ENCODE measurements around the gene TTC7B.

The TTC7B gene

DNA sequence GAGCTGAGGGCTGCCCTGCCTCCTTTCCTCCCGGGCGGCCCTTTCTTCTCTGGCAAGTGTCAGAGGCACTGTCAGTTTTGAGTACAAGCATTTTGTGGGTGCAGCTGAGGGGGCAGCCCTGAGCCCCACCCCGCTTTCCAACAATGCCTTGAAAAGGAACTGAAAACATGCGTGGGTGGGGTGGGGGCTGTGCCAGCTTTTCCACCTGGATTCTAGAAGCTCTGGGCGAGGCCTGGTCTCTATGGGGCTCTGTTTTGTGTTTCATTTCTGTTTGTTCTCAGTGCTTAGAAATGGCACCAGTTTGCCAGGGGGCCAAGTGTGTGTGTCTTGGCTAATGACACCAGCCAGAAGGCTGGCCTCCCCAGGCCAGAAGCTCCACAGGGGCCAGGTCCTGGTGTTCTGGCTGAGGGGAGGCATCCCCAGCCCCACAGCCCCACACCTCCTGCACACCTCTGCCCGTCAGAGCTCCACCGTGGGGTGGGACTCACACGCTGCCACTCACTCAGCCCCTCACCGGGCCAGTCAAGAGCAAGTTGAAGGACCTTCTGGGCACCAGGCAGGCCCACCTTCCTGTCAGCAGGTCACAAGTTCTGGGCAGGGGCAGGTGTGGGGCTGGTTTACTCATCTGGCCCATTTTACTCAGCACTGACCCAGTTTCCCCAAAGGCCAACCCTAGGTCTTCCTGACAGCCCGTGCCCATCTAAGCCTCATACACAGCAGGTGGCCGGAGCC lies 264.3 kb downstream of the TTC7B start:
- Mint-ChIP-seq H3K27ac (no peak overlapping the region), H3K4me3 (no peak overlapping the region), H3K36me3 (ENCODE audit: low read depth) (no peaks in the 10 kb centered on the region), H3K9me3 (no peaks in the 10 kb centered on the region), H3K4me1 (ENCODE audit: low read depth) (no peaks in the 10 kb centered on the region), H3K27me3 (no peaks in the 10 kb centered on the region)
- no peak for DNase-seq

GRCh38 chr14:90551070-90551704 lies 265.0 kb downstream of the TTC7B start:
- Mint-ChIP-seq H3K36me3 (ENCODE audit: low read depth) (no peaks in the 10 kb centered on the region), H3K9me3 (no peaks in the 10 kb centered on the region), H3K4me3 (no peak overlapping the region), H3K27me3 (no peaks in the 10 kb centered on the region), H3K27ac (no peak overlapping the region), H3K4me1 (ENCODE audit: low read depth) (no peaks in the 10 kb centered on the region)
- DNase-seq = no peak

GRCh38 chr14:90549794-90550641 lies 266.2 kb downstream of the TTC7B start:
- Mint-ChIP-seq H3K27me3 (no peaks in the 10 kb centered on the region), H3K36me3 (ENCODE audit: low read depth) (no peaks in the 10 kb centered on the region), H3K4me1 (ENCODE audit: low read depth) (no peaks in the 10 kb centered on the region), H3K4me3 (no peak overlapping the region), H3K9me3 (no peaks in the 10 kb centered on the region), H3K27ac (no peak overlapping the region)
- DNase-seq = no peak

DNA sequence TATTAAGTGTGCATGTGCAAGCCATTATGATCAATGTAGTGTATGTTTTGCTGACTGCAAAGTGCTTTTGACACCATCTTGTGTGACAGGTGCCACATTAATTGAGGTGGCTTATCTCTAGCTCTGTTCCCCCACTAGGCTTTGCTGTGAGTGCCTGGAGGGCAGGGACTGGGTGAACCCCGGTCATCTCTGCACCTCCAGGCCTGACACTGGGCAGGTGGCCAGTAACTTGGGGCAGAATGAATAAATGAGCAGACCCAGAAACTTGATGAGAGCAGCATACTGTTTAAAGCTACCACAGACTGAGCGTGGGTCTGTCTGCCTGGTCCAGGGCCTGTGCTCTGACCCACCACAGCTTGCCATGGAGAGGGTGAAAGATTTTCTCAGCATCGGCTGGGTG lies 267.8 kb downstream of the TTC7B start:
- Mint-ChIP-seq H3K36me3 (ENCODE audit: low read depth) (no peaks in the 10 kb centered on the region), H3K4me3 (no peak overlapping the region), H3K27ac (no peak overlapping the region), H3K9me3 (no peaks in the 10 kb centered on the region), H3K4me1 (ENCODE audit: low read depth) (no peaks in the 10 kb centered on the region), H3K27me3 (no peaks in the 10 kb centered on the region)
- no peak for DNase-seq

DNA sequence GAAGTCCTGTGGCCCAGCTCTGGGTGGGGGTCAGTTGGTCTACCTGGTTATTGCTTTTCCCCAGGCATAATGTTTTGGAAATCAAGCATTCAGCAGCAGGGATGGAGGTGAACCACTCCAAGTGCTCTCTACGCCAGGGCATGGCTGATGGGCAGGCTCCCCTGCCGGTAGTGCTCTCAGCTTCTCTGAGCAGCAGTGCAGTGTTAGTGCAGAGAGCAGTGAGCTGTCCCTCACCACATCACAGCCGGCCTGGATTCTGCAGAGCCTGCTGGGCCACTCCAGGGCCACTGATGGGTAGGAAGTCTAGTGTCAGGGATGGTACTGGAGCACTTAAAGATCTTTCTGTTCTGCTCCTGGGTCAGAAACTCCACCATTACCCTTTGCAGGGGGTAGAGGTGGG lies 268.3 kb downstream of the TTC7B start:
- Mint-ChIP-seq H3K4me1 (ENCODE audit: low read depth) (no peaks in the 10 kb centered on the region), H3K27me3 (no peaks in the 10 kb centered on the region), H3K36me3 (ENCODE audit: low read depth) (no peaks in the 10 kb centered on the region), H3K4me3 (no peak overlapping the region), H3K27ac (no peak overlapping the region), H3K9me3 (no peaks in the 10 kb centered on the region)
- DNase-seq = no peak

DNA sequence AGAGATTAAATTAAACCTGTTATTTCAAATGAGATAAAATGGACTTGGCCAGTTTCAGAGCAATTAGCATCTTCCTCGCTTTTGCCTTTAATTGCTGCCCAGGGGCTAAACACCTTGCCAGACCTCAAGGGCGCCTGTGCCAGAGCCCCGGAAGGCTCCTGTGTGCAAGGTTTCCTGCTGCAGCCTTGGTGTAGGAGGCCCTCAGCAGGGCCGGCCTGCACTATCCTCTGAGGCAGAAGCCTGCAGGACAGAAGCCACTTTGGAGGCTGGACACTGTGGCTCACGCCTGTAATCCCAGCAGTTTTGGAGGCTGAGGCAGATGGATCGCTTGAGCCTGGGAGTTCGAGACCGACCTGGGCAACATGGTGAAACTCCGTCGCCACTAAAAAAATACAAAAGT lies 269.0 kb downstream of the TTC7B start:
- DNase-seq = no peak
- Mint-ChIP-seq H3K9me3 (no peaks in the 10 kb centered on the region), H3K4me3 (no peak overlapping the region), H3K36me3 (ENCODE audit: low read depth) (no peaks in the 10 kb centered on the region), H3K27ac (no peak overlapping the region), H3K27me3 (no peaks in the 10 kb centered on the region), H3K4me1 (ENCODE audit: low read depth) (no peaks in the 10 kb centered on the region)

DNA sequence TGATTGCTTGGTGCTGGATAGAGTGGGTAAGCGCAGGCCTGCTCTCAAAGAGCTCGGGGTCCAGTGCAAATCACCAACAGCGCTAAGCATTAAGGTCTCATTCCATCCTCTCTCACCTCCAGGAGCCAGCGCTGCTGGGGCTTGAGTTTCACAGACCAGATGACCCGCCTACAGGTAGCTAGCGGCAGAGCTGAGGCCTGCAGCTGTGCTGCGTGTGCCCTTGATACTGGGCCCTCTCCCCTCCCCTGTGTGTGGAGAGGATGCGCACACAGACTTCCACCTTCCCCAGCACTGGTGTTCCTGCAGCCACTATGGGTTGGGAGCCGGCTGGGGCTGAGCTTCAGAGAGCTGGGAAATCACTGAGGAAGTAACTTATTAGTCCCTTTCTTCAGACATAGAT lies 269.5 kb downstream of the TTC7B start:
- Mint-ChIP-seq H3K4me3 (no peak overlapping the region), H3K27me3 (no peaks in the 10 kb centered on the region), H3K27ac (no peak overlapping the region)

GRCh38 chr14:90545966-90546751 lies 270.1 kb downstream of the TTC7B start:
- Mint-ChIP-seq H3K27ac (no peak overlapping the region), H3K4me1 (ENCODE audit: low read depth) (no peaks in the 10 kb centered on the region), H3K36me3 (ENCODE audit: low read depth) (no peaks in the 10 kb centered on the region), H3K9me3 (no peaks in the 10 kb centered on the region), H3K4me3 (no peak overlapping the region), H3K27me3 (no peaks in the 10 kb centered on the region)
- no peak for DNase-seq

More for the DNA sequence above, 269.5 kb downstream of the TTC7B start:
- Mint-ChIP-seq H3K36me3 (ENCODE audit: low read depth) (no peaks in the 10 kb centered on the region), H3K9me3 (no peaks in the 10 kb centered on the region), H3K4me1 (ENCODE audit: low read depth) (no peaks in the 10 kb centered on the region)
- DNase-seq = no peak

DNA sequence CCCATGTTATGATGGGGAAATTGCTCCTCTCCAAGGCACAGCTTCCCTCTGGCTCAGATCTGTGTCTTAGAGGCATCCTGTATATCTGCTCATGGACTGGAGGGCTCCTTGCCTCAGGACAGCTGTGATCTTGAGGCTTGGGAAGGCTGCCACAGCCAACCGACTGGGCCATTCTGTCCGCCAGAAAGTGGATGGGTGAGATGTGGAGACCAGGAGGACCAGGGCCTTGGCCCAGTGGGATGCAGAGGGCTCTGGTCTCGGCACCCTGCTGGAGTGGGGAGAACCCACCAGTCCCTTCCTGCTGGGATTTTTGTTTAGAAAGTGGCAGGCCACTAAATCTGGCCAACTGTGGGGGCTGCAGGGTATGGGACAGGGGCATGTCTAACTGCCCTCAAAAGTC lies 270.8 kb downstream of the TTC7B start:
- Mint-ChIP-seq H3K9me3 (no peaks in the 10 kb centered on the region), H3K4me3 (no peak overlapping the region), H3K4me1 (ENCODE audit: low read depth) (no peaks in the 10 kb centered on the region), H3K27me3 (no peaks in the 10 kb centered on the region), H3K27ac (no peak overlapping the region), H3K36me3 (ENCODE audit: low read depth) (no peaks in the 10 kb centered on the region)
- DNase-seq = no peak

- H3K4me1 Mint-ChIP-seq (ENCODE audit: low read depth) = no peaks in the 10 kb centered on the region
- H3K27ac Mint-ChIP-seq = no peak overlapping the region
- H3K9me3 Mint-ChIP-seq = no peaks in the 10 kb centered on the region
- no peak overlapping the region for H3K4me3 Mint-ChIP-seq
- no peaks in the 10 kb centered on the region for H3K36me3 Mint-ChIP-seq (ENCODE audit: low read depth)
- H3K27me3 Mint-ChIP-seq = no peaks in the 10 kb centered on the region
- no peak for DNase-seq
Observed at GRCh38 chr14:90544971-90545370, 271.3 kb downstream of the TTC7B start.

GRCh38 chr14:90544566-90544965 lies 271.7 kb downstream of the TTC7B start:
- Mint-ChIP-seq H3K9me3 (no peaks in the 10 kb centered on the region), H3K27me3 (no peaks in the 10 kb centered on the region)

DNA sequence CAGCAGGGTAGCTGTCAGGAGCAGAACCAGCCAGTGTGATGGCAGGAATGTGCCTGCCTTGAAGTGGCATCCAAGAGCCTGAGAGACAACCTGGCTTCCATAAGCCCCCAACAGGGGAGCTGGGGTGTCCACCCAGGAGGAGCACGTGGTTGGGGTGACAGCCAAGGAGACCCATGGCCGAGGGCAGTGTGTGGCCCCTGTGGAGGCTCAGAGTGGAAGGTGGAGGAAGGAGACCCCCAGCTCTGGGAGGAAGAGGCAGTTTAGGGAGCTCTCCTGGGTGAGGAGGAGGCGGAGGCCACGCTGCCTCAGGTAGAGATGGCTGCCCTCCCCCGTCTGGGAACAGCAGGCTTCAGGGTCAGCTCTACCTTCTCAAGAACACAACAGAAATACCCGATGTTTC lies 272.4 kb downstream of the TTC7B start:
- H3K27ac Mint-ChIP-seq = no peak overlapping the region
- no peak for DNase-seq
- H3K9me3 Mint-ChIP-seq = no peaks in the 10 kb centered on the region
- no peaks in the 10 kb centered on the region for H3K4me1 Mint-ChIP-seq (ENCODE audit: low read depth)
- no peak overlapping the region for H3K4me3 Mint-ChIP-seq
- H3K27me3 Mint-ChIP-seq = no peaks in the 10 kb centered on the region
- H3K36me3 Mint-ChIP-seq (ENCODE audit: low read depth) = no peaks in the 10 kb centered on the region

More at GRCh38 chr14:90544566-90544965, 271.7 kb downstream of the TTC7B start:
- DNase-seq = no peak
- H3K4me1 Mint-ChIP-seq (ENCODE audit: low read depth) = no peaks in the 10 kb centered on the region
- no peak overlapping the region for H3K4me3 Mint-ChIP-seq
- no peaks in the 10 kb centered on the region for H3K36me3 Mint-ChIP-seq (ENCODE audit: low read depth)
- H3K27ac Mint-ChIP-seq = no peak overlapping the region

GRCh38 chr14:90541076-90541634 lies 275.1 kb downstream of the TTC7B start:
- no peak overlapping the region for H3K4me3 Mint-ChIP-seq
- no peaks in the 10 kb centered on the region for H3K27me3 Mint-ChIP-seq
- H3K9me3 Mint-ChIP-seq = no peaks in the 10 kb centered on the region
- no peak for DNase-seq
- no peaks in the 10 kb centered on the region for H3K4me1 Mint-ChIP-seq (ENCODE audit: low read depth)
- no peak overlapping the region for H3K27ac Mint-ChIP-seq
- no peaks in the 10 kb centered on the region for H3K36me3 Mint-ChIP-seq (ENCODE audit: low read depth)

DNA sequence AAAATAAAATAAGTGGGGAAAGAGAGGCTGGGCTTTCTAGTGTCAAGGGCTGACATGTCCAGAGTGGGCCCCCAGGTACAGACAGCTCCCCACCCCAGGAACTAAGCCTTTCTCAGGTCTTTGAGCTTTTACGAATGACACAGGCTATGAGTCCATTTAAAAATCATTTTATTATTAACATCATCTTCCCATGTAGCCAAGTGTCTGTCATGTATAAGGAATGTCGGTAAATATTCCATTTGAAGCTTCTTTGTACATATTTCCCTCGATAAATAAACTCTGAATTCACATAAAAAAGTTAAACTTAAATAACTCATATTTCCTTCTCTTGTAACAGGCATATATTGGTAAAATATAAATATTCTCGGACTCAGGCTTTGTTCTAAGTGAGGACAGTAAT lies 275.8 kb downstream of the TTC7B start:
- no peaks in the 10 kb centered on the region for H3K27me3 Mint-ChIP-seq
- H3K9me3 Mint-ChIP-seq = no peaks in the 10 kb centered on the region
- H3K36me3 Mint-ChIP-seq (ENCODE audit: low read depth) = no peaks in the 10 kb centered on the region
- no peaks in the 10 kb centered on the region for H3K4me1 Mint-ChIP-seq (ENCODE audit: low read depth)
- no peak for DNase-seq
- no peak overlapping the region for H3K4me3 Mint-ChIP-seq
- no peak overlapping the region for H3K27ac Mint-ChIP-seq

Measured in activated T-cell treated with anti-CD3 and anti-CD28 coated beads, Interleukin-2, amount 50 U/mL, for 24 hours (primary cell).